GM18526 (cell line): ENCODE results near the gene EFNA4.

ENCODE experiments used
- POLR2A ChIP-seq: IDR thresholded peaks from 3 replicates; pipeline ENCODE4 v1.6.1; 2011; ENCODE audit not compliant: insufficient read length; ENCODE audit errors: extremely low read depth

Gene EFNA4

GRCh38 chr1:155042789-155043188, 20.8 kb upstream of the EFNA4 start:
- no peak for TF ChIP-seq POLR2A

- no peak for TF ChIP-seq POLR2A
Observed at GRCh38 chr1:155043301-155043702, 20.2 kb upstream of the EFNA4 start.

- TF ChIP-seq POLR2A, result no peak
Observed at GRCh38 chr1:155043793-155044192, 19.7 kb upstream of the EFNA4 start.

GRCh38 chr1:155044365-155044764, 19.2 kb upstream of the EFNA4 start:
- TF ChIP-seq POLR2A, result no peak

- TF ChIP-seq POLR2A, result no peak
Observed at GRCh38 chr1:155044812-155045657, 18.5 kb upstream of the EFNA4 start.

GRCh38 chr1:155048449-155049334, 14.8 kb upstream of the EFNA4 start:
- TF ChIP-seq POLR2A, result no peak

- TF ChIP-seq POLR2A, result no peak
Observed at GRCh38 chr1:155049651-155050559, 13.6 kb upstream of the EFNA4 start.

- TF ChIP-seq POLR2A, result peak; percentile 40
Observed at GRCh38 chr1:155050560-155051341, 12.8 kb upstream of the EFNA4 start, which contains the start of gene ADAM15. Gene ADAM15 (plus strand): TSS chr1:155051316. CDS start chr1:155051387, 71 bp downstream.

- no peak for TF ChIP-seq POLR2A
Observed at GRCh38 chr1:155051342-155051776, 12.2 kb upstream of the EFNA4 start.

GRCh38 chr1:155051777-155052398, 11.7 kb upstream of the EFNA4 start:
- no peak for TF ChIP-seq POLR2A

- no peak for TF ChIP-seq POLR2A
Observed at GRCh38 chr1:155052439-155053395, 10.8 kb upstream of the EFNA4 start.

- no peak for TF ChIP-seq POLR2A
Observed at GRCh38 chr1:155053531-155054105, 9.9 kb upstream of the EFNA4 start.
